Activated CD8-positive, alpha-beta memory T cell treated with anti-CD3 and anti-CD28 coated beads, Interleukin-2, amount 50 U/mL, for 48 hours (primary cell): ENCODE data around the gene PEMT.
"Not testable (repeated sequence)": the region's sequence is repeated elsewhere in the genome, so short reads cannot be mapped to it uniquely, and the experiment has no call there.

ENCODE experiments used
- DNase-seq: peaks from one replicate; pipeline ENCODE4 v3.0.0-alpha.2; 2020

Gene PEMT

GRCh38 chr17:17498606-17499301 lies 92.8 kb downstream of the PEMT start:
- no peak for DNase-seq

GRCh38 chr17:17497845-17498520 lies 93.5 kb downstream of the PEMT start:
- DNase-seq = no peak

- DNase-seq = no peak
These were observed 94.3 kb downstream of the PEMT start for GRCh38 chr17:17497065-17497844.

GRCh38 chr17:17496189-17497064 lies 95.1 kb downstream of the PEMT start, which contains the start of gene RASD1:
Gene RASD1, minus strand, starts transcription at chr17:17496395. Its CDS starts 214 bp downstream, at chr17:17496181.
- DNase-seq = peak; percentile 91

- DNase-seq = peak; percentile 61
These were observed 95.8 kb downstream of the PEMT start for GRCh38 chr17:17495536-17496188.

- peak; percentile 64 for DNase-seq
These were observed 96.5 kb downstream of the PEMT start for GRCh38 chr17:17494870-17495535.

- no peak for DNase-seq
These were observed 97.0 kb downstream of the PEMT start for GRCh38 chr17:17494499-17494869.

GRCh38 chr17:17493986-17494466 lies 97.5 kb downstream of the PEMT start:
- no peak for DNase-seq

- no peak for DNase-seq
These were observed 98.1 kb downstream of the PEMT start for GRCh38 chr17:17493249-17493985.

- no peak for DNase-seq
These were observed 98.9 kb downstream of the PEMT start for GRCh38 chr17:17492571-17492970.

GRCh38 chr17:17492085-17492484 lies 99.4 kb downstream of the PEMT start:
- DNase-seq = no peak

GRCh38 chr17:17491546-17491988 lies 99.9 kb downstream of the PEMT start:
- no peak for DNase-seq

- DNase-seq = no peak
These were observed 100.5 kb downstream of the PEMT start for GRCh38 chr17:17491031-17491471.

GRCh38 chr17:17487998-17488397 lies 103.5 kb downstream of the PEMT start:
- no peak for DNase-seq

- DNase-seq = not testable (repeated sequence)
These were observed 105.1 kb downstream of the PEMT start for GRCh38 chr17:17486416-17486815.

- DNase-seq = no peak
These were observed 106.1 kb downstream of the PEMT start for GRCh38 chr17:17485420-17485819.

GRCh38 chr17:17484451-17484899 lies 107.0 kb downstream of the PEMT start:
- DNase-seq = peak; percentile 80

GRCh38 chr17:17481860-17482259 lies 109.6 kb downstream of the PEMT start:
- no peak for DNase-seq

GRCh38 chr17:17480593-17481148 lies 110.8 kb downstream of the PEMT start:
- no peak for DNase-seq

- DNase-seq = no peak
These were observed 112.3 kb downstream of the PEMT start for GRCh38 chr17:17479209-17479608.
